Esophagus muscularis mucosa (tissue), 4 donors: ENCODE data around the gene PNPLA7. TPM values are rescaled to one million over a fixed set of nuclear protein-coding genes. Genes with fewer than 3 reads are reported as not detected.
A peak's percentile ranks its signal among the peaks of the same experiment; 100 is the strongest.
"Not testable (repeated sequence)": the region's sequence is repeated elsewhere in the genome, so short reads cannot be mapped to it uniquely, and the experiment has no call there.

Source experiments
- DNase-seq: peaks from one replicate; pipeline ENCODE4 v3.0.0-alpha.2; 2017; ENCODE audit errors: extremely low spot score
- H3K27ac ChIP-seq, 4 donors: fragments of 200-600 bp; sonication (generic); replicated peaks in 1 of 4; 1 replicate in 3 of 4; 2 replicates in 1 of 4; pipeline ENCODE4 v1.5.1; 2016 to 2019; ENCODE audit warnings: mild to moderate bottlenecking in 1 of 4
- H3K27me3 ChIP-seq, 4 donors: fragments of 200-600 bp; sonication (generic); one replicate each; pipeline versions ENCODE4 v1.5.1 to v1.6.0; 2016 to 2019
- H3K36me3 ChIP-seq, 4 donors: fragments of 200-600 bp; sonication (generic); one replicate each; pipeline ENCODE4 v1.5.1; 2016 to 2019
- H3K4me1 ChIP-seq, 4 donors: fragments of 200-600 bp; sonication (generic); one replicate each; pipeline ENCODE4 v1.5.1; 2016 to 2019
- H3K4me3 ChIP-seq, 4 donors: fragments of 200-600 bp; sonication (generic); 1 replicate in 2 of 4; 2 replicates in 2 of 4; pipeline ENCODE4 v1.5.1; 2016 to 2019; ENCODE audit warnings: mild to moderate bottlenecking in 4 of 4, moderate library complexity in 1 of 4
- H3K9me3 ChIP-seq, 4 donors: fragments of 200-600 bp; sonication (generic); 1 replicate in 3 of 4; 2 replicates in 1 of 4; pipeline ENCODE4 v1.5.1; 2016 to 2019
- EP300 ChIP-seq: sonication (generic); formaldehyde crosslinking; IDR thresholded peaks from one replicate; pipeline ENCODE4 v1.6.1; 2017; ENCODE audit warnings: antibody characterized with exemption
- POLR2A ChIP-seq: fragments of 450-650 bp; IDR thresholded peaks from one replicate; pipeline ENCODE4 v1.6.1; 2017; ENCODE audit warnings: antibody characterized with exemption, moderate library complexity, mild to moderate bottlenecking, low read depth
- POLR2AphosphoS5 ChIP-seq, 2 donors: sonication (generic); formaldehyde crosslinking; IDR thresholded peaks; one replicate each; pipeline ENCODE4 v1.6.1; 2017; ENCODE audit warnings: antibody characterized with exemption in 2 of 2
- WGBS: methylation state at CpG from one replicate; pipeline ENCODE4 v1.1.5; 2018; 5-methylcytosine and 5-hydroxymethylcytosine counted together
- intact Hi-C: fragments of 100-400 bp; cut with DNase I; formaldehyde crosslinking; loops from one replicate; pipeline ENCODE4 v1.15.1; 2023
- total RNA-seq, 4 donors: library from RNA; depleted of rRNA; stranded (reverse); fragments of >200 nt; gene quantifications; one replicate each; pipeline versions ENCODE4 v1.1.0 to v1.2.1, GENCODE V29; 2016
- TF ChIP-seq, protein P1 (sequence below), 3 experiments: fragments of 200-600 bp in 2 of 3; fragments of 450-650 bp in 1 of 3; sonication (generic) in 2 of 3; IDR thresholded peaks; one replicate each; pipeline ENCODE4 v1.5.1; 2017 to 2019; ENCODE audit warnings: antibody characterized with exemption in 3 of 3, mild to moderate bottlenecking in 2 of 3, moderate library complexity in 1 of 3

Gene PNPLA7
- total RNA-seq, 4 donors from 2014 or later, result 3.0 to 6.2 (median 4.0) TPM

DNA sequence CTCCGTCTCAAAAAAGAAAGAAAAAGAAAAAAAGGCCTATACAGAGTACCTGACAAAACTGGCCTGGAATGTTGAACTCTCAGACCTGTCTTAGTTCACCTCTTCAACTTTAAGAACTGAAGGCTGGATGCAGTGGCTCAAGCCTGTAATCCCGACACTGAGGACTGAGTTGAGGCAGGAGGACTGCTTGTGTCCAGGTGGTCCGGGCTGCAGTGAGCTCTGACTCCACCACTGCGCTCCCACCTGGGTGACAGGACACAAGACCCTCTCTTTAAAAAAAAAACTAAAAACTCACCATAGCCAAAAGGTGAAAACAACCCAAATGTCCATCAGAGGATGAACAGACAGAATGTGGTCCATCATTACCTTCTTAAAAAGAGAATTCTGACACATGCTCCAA is 7.9 kb upstream of the PNPLA7 start:
- intact Hi-C loops, result no loop called here

DNA sequence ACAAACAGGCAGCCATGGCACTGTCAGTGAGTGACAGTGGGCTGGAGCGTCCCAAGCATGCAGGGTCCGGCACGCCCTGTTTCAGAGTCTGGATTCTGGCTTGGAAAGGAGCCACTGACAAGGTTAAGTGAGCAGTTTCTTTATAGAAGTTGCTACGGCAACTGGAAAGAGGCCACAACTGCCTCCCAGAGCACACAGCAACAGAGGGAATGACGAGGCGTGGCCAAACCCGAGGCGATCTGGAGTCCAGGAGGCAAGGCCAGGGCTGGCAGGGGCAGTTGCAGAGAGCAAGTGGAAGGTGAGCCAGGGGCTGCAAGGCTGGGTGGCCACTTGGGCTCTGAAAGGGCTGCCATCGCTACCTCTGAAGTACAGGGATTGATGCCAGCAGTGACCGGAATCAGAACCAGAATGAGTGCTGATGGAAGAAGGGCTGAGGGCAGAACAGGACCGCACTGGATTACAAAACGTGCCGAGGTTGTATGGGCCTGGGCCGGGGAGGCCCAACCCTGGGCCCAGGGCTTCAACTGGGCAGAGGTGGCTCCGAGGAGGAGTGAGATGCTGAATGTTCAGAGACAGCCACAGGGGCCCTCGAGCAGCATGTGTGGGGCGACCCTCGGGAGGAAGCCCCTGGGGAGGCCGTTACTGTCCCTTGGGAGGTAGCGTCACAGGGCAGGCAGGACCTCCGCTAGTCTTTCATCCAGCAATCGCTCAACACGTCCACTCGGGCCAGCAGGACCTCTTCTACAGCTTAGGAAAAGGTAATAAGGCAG is 6.1 kb upstream of the PNPLA7 start:
- Histone ChIP-seq H3K27ac (peak overlapping the region; percentile 1 to 60 (median 42)), H3K9me3 (no peaks in the 10 kb centered on the region), H3K27me3 (peaks cover 0 to 3% (median 0%) of the 10 kb centered on the region in 4 donors), H3K36me3 (peaks cover 11 to 69% (median 58%) of the 10 kb centered on the region in 4 donors), H3K4me1 (peaks cover 7 to 31% (median 24%) of the 10 kb centered on the region in 4 donors), H3K4me3 (no peak overlapping the region)
- peak in 1 of 2 donors; percentile 7 for TF ChIP-seq POLR2AphosphoS5 (IDR thresholded peaks at IDR 0.05)
- no peak for TF ChIP-seq POLR2A
- TF ChIP-seq, protein P1, sequence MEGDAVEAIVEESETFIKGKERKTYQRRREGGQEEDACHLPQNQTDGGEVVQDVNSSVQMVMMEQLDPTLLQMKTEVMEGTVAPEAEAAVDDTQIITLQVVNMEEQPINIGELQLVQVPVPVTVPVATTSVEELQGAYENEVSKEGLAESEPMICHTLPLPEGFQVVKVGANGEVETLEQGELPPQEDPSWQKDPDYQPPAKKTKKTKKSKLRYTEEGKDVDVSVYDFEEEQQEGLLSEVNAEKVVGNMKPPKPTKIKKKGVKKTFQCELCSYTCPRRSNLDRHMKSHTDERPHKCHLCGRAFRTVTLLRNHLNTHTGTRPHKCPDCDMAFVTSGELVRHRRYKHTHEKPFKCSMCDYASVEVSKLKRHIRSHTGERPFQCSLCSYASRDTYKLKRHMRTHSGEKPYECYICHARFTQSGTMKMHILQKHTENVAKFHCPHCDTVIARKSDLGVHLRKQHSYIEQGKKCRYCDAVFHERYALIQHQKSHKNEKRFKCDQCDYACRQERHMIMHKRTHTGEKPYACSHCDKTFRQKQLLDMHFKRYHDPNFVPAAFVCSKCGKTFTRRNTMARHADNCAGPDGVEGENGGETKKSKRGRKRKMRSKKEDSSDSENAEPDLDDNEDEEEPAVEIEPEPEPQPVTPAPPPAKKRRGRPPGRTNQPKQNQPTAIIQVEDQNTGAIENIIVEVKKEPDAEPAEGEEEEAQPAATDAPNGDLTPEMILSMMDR (IDR thresholded peaks at IDR 0.05), result no peak
- no peak for DNase-seq
- intact Hi-C loops, result no loop called here
- WGBS, result 64% methylated on average over 18 of the region's 24 CpGs

More for the DNA sequence above, 7.9 kb upstream of the PNPLA7 start:
- WGBS, result 96% methylated on average over 4 of the region's 4 CpGs
- no peaks in the 10 kb centered on the region for H3K27me3 ChIP-seq
- H3K36me3 ChIP-seq, result peaks cover 14 to 86% (median 70%) of the 10 kb centered on the region in 4 donors
- no peaks in the 10 kb centered on the region for H3K9me3 ChIP-seq
- no peak overlapping the region for H3K4me3 ChIP-seq
- DNase-seq, result no peak
- TF ChIP-seq, protein P1 (IDR thresholded peaks at IDR 0.05), result no peak
- no peak for TF ChIP-seq POLR2A
- TF ChIP-seq POLR2AphosphoS5 (IDR thresholded peaks at IDR 0.05), result no peak
- peaks cover 0 to 19% (median 13%) of the 10 kb centered on the region in 4 donors for H3K4me1 ChIP-seq
- no peak overlapping the region for H3K27ac ChIP-seq

DNA sequence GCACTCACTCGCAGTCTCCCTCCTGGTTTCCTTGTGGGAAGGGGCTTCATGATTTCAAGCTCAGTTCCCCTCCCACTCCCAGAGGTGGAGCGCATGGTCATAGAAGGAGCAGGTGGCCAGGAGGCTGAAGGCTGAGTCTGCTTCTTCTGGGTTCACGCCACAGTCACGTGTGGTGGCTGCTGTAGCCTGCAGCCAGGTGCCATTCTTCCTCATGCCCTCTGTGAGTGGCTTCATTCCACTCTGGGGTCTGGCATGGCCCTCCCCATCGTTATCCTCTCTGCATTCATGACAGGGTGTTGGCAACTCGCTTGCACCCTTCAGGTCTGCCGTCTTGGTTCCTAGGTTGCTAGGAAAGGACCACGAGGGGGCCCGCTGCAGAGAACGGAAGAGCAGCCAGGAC is 5.0 kb upstream of the PNPLA7 start:
- Histone ChIP-seq H3K36me3 (peaks cover 11 to 67% (median 57%) of the 10 kb centered on the region in 4 donors), H3K4me1 (peaks cover 7 to 42% (median 32%) of the 10 kb centered on the region in 4 donors), H3K27me3 (peaks cover 0 to 3% (median 0%) of the 10 kb centered on the region in 4 donors), H3K27ac (no peak overlapping the region), H3K4me3 (no peak overlapping the region), H3K9me3 (no peaks in the 10 kb centered on the region)
- intact Hi-C loops, result no loop called here
- 89% methylated on average over 10 of the region's 10 CpGs for WGBS
- DNase-seq, result no peak
- TF ChIP-seq EP300 (no peak), POLR2AphosphoS5 (IDR thresholded peaks at IDR 0.05) (no peak), POLR2A (no peak)
- TF ChIP-seq, protein P1 (IDR thresholded peaks at IDR 0.05), result no peak

DNA sequence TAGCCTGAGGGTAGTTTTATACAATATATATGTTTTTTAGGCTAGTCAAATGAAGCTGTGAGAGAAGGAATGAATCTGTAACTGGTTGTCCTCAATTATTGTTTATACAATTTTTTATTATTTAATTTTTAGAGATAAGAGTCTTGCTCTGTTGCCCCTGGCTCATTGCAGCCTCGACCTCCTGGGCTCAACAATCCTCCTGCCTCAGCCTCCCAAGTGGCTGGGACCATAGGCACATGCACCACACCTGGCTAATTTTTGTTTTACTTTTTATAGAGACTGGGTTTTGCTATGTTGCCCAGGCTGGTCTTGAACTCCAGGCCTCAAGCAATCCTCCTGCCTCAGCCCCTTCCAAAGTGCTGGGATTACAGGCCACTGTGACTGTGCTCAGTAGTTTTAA is 4.1 kb upstream of the PNPLA7 start:
- H3K4me3 ChIP-seq, result no peak overlapping the region
- H3K4me1 ChIP-seq, result peaks cover 7 to 49% (median 40%) of the 10 kb centered on the region in 4 donors
- H3K36me3 ChIP-seq, result peaks cover 11 to 58% (median 51%) of the 10 kb centered on the region in 4 donors
- H3K27me3 ChIP-seq, result peaks cover 0 to 3% (median 0%) of the 10 kb centered on the region in 4 donors
- DNase-seq, result no peak
- WGBS, result 86% methylated on average over 1 of the region's 1 CpG
- intact Hi-C loops, result no loop called here
- TF ChIP-seq, protein P1 (IDR thresholded peaks at IDR 0.05), result no peak
- TF ChIP-seq POLR2AphosphoS5 (IDR thresholded peaks at IDR 0.05), result no peak
- H3K9me3 ChIP-seq, result no peaks in the 10 kb centered on the region
- no peak overlapping the region for H3K27ac ChIP-seq

DNA sequence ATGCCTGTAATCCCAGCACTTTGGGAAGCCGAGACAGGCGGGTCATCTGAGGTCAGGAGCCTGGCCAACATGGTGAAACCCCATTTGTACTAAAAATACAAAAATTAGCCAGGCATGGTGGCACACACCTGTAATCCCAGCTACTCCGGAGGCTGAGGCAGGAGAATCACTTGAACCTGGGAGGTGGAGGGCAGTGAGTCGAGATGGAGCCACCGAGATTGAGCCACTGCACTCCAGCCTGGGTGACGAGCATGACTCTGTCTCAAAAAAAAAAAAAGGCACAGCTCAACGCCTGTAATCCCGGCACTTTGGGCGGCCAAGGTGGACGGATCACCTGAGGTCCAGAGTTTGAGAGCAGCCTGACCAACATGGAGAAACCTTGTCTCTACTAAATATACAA is 3.5 kb upstream of the PNPLA7 start:
- intact Hi-C loops, H3K9me3 ChIP-seq, H3K4me3 ChIP-seq, H3K27ac ChIP-seq, DNase-seq, H3K27me3 ChIP-seq: not testable (repeated sequence)
- H3K4me1 ChIP-seq, result peaks cover 10 to 49% (median 47%) of the 10 kb centered on the region in 4 donors
- 88% methylated on average over 10 of the region's 10 CpGs for WGBS
- H3K36me3 ChIP-seq, result peaks cover 10 to 55% (median 49%) of the 10 kb centered on the region in 4 donors
